Mammary epithelial cell (primary cell): ENCODE measurements around the gene GARRE1.

Experiments
- CTCF ChIP-seq, 2 donors: IDR thresholded peaks in 1 of 2; conservative IDR thresholded peaks in 1 of 2; 2 replicates each; pipeline ENCODE4 v1.5.1; 2011 to 2012; ENCODE audit warnings: inconsistent platforms in 2 of 2, low read length in 2 of 2, mild to moderate bottlenecking in 2 of 2, control low read depth in 1 of 2, low read depth in 1 of 2; ENCODE audit not compliant: insufficient read depth in 1 of 2; ENCODE audit errors: extremely low read depth in 1 of 2
- EZH2 ChIP-seq: IDR thresholded peaks from 2 replicates; pipeline ENCODE4 v1.6.1; 2012; ENCODE audit warnings: low read length, inconsistent platforms, borderline replicate concordance

- TF ChIP-seq CTCF (conservative IDR thresholded peaks at IDR 0.05 in 1 of 2, IDR thresholded peaks at IDR 0.05 in 1 of 2; ENCODE audit: extremely low read depth in 1 of 2, insufficient read depth in 1 of 2, low read depth in 1 of 2, low read length in 2 of 2) (no peak), EZH2 (no peak)
Measured at GRCh38 chr19:34269489-34269888, 15.1 kb downstream of the GARRE1 start.
